ENCODE measurements around the gene MINDY2.
A peak's percentile ranks its signal among the peaks of the same experiment; 100 is the strongest.

Gene MINDY2

GRCh38 chr15:58770857-58771620, at the start of gene MINDY2:
Gene MINDY2 (plus strand): TSS chr15:58771302. CDS start chr15:58771396, 94 bp downstream.
- Histone ChIP-seq H3F3A (ENCODE audit: insufficient read depth) (0 out of 2 replicates have a peak, but pooled peaks cover 5% of the 10 kb centered on the region), H3K27me3 (ENCODE audit: low read length) (no peaks in the 10 kb centered on the region), H3K36me3 (ENCODE audit: low read length) (no peaks in the 10 kb centered on the region), H3K79me2 (ENCODE audit: insufficient read depth, low read length) (no peaks in the 10 kb centered on the region), H3K27ac (ENCODE audit: low read depth, low read length) (peak within 1 kb of the TSS; percentile 19), H3K9ac (ENCODE audit: low read length) (peak within 1 kb of the TSS; percentile 74), H3K9me2 (replicated peaks; ENCODE audit: insufficient read depth, low read length) (no peaks in the 10 kb centered on the region), H3K4me3 (ENCODE audit: insufficient read depth, low read length, poor library complexity, severe bottlenecking) (peak within 1 kb of the TSS; percentile 70), H4K20me1 (ENCODE audit: low read depth, low read length) (no peaks in the 10 kb centered on the region), H3K9me3 (ENCODE audit: insufficient read depth, low read length) (no peaks in the 10 kb centered on the region), H2AFZ (ENCODE audit: low read depth, low read length, severe bottlenecking) (peak within 1 kb of the TSS; percentile 85), H3K4me2 (ENCODE audit: low read depth, low read length, poor library complexity, severe bottlenecking) (peak within 1 kb of the TSS; percentile 69)
- TF ChIP-seq CTCF (IDR thresholded peaks at IDR 0.05; ENCODE audit: insufficient read depth, low read length, poor library complexity, severe bottlenecking) = no peak
- TF ChIP-seq EZH2phosphoT487 (conservative IDR thresholded peaks at IDR 0.05; ENCODE audit: low read length) = no peak

DNA sequence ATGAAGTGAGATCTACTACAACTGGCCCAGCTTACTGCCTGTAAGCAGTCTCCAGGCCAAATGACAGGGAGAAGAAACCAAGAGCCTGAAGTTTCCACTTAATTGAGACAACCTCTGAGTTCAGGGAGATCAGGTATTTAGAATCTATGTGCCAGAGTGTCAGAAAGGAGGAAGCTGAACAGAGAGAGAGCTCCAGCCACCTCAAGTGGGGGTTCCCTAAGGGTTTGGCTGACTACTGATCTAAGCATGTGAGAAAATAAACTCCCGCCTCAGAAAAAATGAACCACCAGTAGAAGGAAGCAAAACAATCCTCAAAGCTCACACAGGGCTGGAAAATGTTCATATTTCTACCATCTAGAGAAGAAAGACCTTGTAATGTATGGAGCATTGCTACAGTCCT, 46.6 kb upstream of the MINDY2 start:
- H3K4me2 ChIP-seq (ENCODE audit: low read depth, low read length, poor library complexity, severe bottlenecking) = no peak overlapping the region
- peaks cover 84% of the 10 kb centered on the region for H3K79me2 ChIP-seq (ENCODE audit: insufficient read depth, low read length)

DNA sequence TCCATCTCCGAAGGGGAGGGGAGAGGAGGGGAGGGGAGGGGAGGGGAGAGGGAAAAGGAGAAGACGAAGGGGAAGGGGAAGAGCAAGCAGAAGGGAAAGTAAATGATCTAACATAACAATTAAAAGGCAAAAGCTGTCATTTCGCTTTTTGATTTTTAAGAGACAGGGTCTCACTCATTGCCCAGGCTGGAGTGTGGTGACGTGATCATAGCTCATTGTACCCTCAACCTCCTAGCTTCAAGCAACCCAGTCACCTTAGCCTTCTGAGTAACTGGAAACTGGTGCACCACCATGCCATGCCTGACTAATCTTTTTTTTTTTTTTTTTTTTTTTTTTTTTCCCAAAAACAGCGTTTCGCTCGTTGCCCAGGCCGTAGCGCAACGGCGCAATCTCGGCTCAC, 44.2 kb upstream of the MINDY2 start:
- Histone ChIP-seq H3K9me3 (ENCODE audit: insufficient read depth, low read length) (no peaks in the 10 kb centered on the region), H3F3A (ENCODE audit: insufficient read depth) (no peaks in the 10 kb centered on the region), H3K4me3 (ENCODE audit: insufficient read depth, low read length, poor library complexity, severe bottlenecking) (no peak overlapping the region), H3K9me2 (replicated peaks; ENCODE audit: insufficient read depth, low read length) (no peaks in the 10 kb centered on the region), H3K79me2 (ENCODE audit: insufficient read depth, low read length) (peaks cover 91% of the 10 kb centered on the region), H4K20me1 (ENCODE audit: low read depth, low read length) (0 out of 2 replicates have a peak, but pooled peaks cover 3% of the 10 kb centered on the region), H3K9ac (ENCODE audit: low read length) (no peak overlapping the region), H3K27ac (ENCODE audit: low read depth, low read length) (no peak overlapping the region), H3K27me3 (ENCODE audit: low read length) (no peaks in the 10 kb centered on the region), H3K4me2 (ENCODE audit: low read depth, low read length, poor library complexity, severe bottlenecking) (no peak overlapping the region), H2AFZ (ENCODE audit: low read depth, low read length, severe bottlenecking) (no peak overlapping the region), H3K36me3 (ENCODE audit: low read length) (no peaks in the 10 kb centered on the region)
- no peak for TF ChIP-seq EZH2phosphoT487 (conservative IDR thresholded peaks at IDR 0.05; ENCODE audit: low read length)

More for the DNA sequence above, 46.6 kb upstream of the MINDY2 start:
- Histone ChIP-seq H2AFZ (ENCODE audit: low read depth, low read length, severe bottlenecking) (no peak overlapping the region), H3K9ac (ENCODE audit: low read length) (no peak overlapping the region), H3K27me3 (ENCODE audit: low read length) (no peaks in the 10 kb centered on the region), H3K27ac (ENCODE audit: low read depth, low read length) (no peak overlapping the region), H3K36me3 (ENCODE audit: low read length) (no peaks in the 10 kb centered on the region), H3F3A (ENCODE audit: insufficient read depth) (no peaks in the 10 kb centered on the region), H4K20me1 (ENCODE audit: low read depth, low read length) (0 out of 2 replicates have a peak, but pooled peaks cover 4% of the 10 kb centered on the region), H3K9me3 (ENCODE audit: insufficient read depth, low read length) (no peaks in the 10 kb centered on the region), H3K9me2 (replicated peaks; ENCODE audit: insufficient read depth, low read length) (no peaks in the 10 kb centered on the region), H3K4me3 (ENCODE audit: insufficient read depth, low read length, poor library complexity, severe bottlenecking) (no peak overlapping the region)
- TF ChIP-seq CTCF (IDR thresholded peaks at IDR 0.05; ENCODE audit: insufficient read depth, low read length, poor library complexity, severe bottlenecking) = no peak
- TF ChIP-seq EZH2phosphoT487 (conservative IDR thresholded peaks at IDR 0.05; ENCODE audit: low read length) = no peak
